GM21528 (cell line): Measurements from ENCODE around the gene TEKT5.
"Not testable (repeated sequence)": the region's sequence is repeated elsewhere in the genome, so short reads cannot be mapped to it uniquely, and the experiment has no call there.

Source experiments
- ATAC-seq: cut with Tn5 transposase; IDR thresholded peaks from one replicate; pipeline ENCODE4 v1.9.1; 2021; ENCODE audit warnings: mild to moderate bottlenecking, moderate library complexity; ENCODE audit not compliant: unreplicated experiment, low FRiP score

The TEKT5 gene

GRCh38 chr16:10638101-10638500 lies 56.6 kb downstream of the TEKT5 start:
- ATAC-seq, result no peak

- no peak for ATAC-seq
These were observed 57.2 kb downstream of the TEKT5 start for GRCh38 chr16:10637337-10638037.

- no peak for ATAC-seq
These were observed 59.2 kb downstream of the TEKT5 start for GRCh38 chr16:10635365-10636021.

- not testable (repeated sequence) for ATAC-seq
These were observed 61.3 kb downstream of the TEKT5 start for GRCh38 chr16:10633429-10633828.

GRCh38 chr16:10631886-10632285 lies 62.8 kb downstream of the TEKT5 start:
- ATAC-seq, result no peak

- no peak for ATAC-seq
These were observed 65.2 kb downstream of the TEKT5 start for GRCh38 chr16:10629592-10629963.

GRCh38 chr16:10625595-10626357 lies 69.0 kb downstream of the TEKT5 start:
- ATAC-seq, result no peak

GRCh38 chr16:10624527-10624926 lies 70.2 kb downstream of the TEKT5 start:
- no peak for ATAC-seq

- ATAC-seq, result no peak
These were observed 71.7 kb downstream of the TEKT5 start for GRCh38 chr16:10623059-10623458.

GRCh38 chr16:10622036-10622921 lies 72.5 kb downstream of the TEKT5 start:
- no peak for ATAC-seq

GRCh38 chr16:10621216-10621949 lies 73.3 kb downstream of the TEKT5 start:
- not testable (repeated sequence) for ATAC-seq

- ATAC-seq, result no peak
These were observed 74.6 kb downstream of the TEKT5 start for GRCh38 chr16:10620120-10620519.

- ATAC-seq, result no peak
These were observed 75.4 kb downstream of the TEKT5 start for GRCh38 chr16:10619271-10619849.

GRCh38 chr16:10618710-10619209 lies 76.0 kb downstream of the TEKT5 start:
- ATAC-seq, result no peak

GRCh38 chr16:10617662-10618420 lies 76.9 kb downstream of the TEKT5 start:
- no peak for ATAC-seq

GRCh38 chr16:10616756-10617640 lies 77.7 kb downstream of the TEKT5 start:
- ATAC-seq, result no peak

GRCh38 chr16:10616419-10616755 lies 78.3 kb downstream of the TEKT5 start:
- no peak for ATAC-seq

GRCh38 chr16:10614685-10615084 lies 80.0 kb downstream of the TEKT5 start:
- ATAC-seq, result no peak
